Transverse colon (tissue), 3 donors: ENCODE measurements around the gene CHEK1.

Experiments
- CTCF ChIP-seq, 5 experiments: fragments of 200-600 bp in 3 of 5; fragments of 450-650 bp in 2 of 5; sonication (generic) in 3 of 5; IDR thresholded peaks; 1 replicate in 2 of 5; 2 replicates in 3 of 5; pipeline ENCODE4 v1.5.1; 2016 to 2017; ENCODE audit warnings: antibody characterized with exemption in 5 of 5, inconsistent platforms in 3 of 5, mild to moderate bottlenecking in 2 of 5, moderate library complexity in 1 of 5
- EP300 ChIP-seq: sonication (generic); formaldehyde crosslinking; IDR thresholded peaks from one replicate; pipeline ENCODE4 v1.6.1; 2017; ENCODE audit warnings: antibody characterized with exemption, low read depth

GRCh38 chr11:125605417-125605816 lies 19.5 kb upstream of the CHEK1 start:
- TF ChIP-seq CTCF (IDR thresholded peaks at IDR 0.05) (no peak), EP300 (no peak)
